ENCODE results near the gene IFNG-AS1.

Gene IFNG-AS1

DNA sequence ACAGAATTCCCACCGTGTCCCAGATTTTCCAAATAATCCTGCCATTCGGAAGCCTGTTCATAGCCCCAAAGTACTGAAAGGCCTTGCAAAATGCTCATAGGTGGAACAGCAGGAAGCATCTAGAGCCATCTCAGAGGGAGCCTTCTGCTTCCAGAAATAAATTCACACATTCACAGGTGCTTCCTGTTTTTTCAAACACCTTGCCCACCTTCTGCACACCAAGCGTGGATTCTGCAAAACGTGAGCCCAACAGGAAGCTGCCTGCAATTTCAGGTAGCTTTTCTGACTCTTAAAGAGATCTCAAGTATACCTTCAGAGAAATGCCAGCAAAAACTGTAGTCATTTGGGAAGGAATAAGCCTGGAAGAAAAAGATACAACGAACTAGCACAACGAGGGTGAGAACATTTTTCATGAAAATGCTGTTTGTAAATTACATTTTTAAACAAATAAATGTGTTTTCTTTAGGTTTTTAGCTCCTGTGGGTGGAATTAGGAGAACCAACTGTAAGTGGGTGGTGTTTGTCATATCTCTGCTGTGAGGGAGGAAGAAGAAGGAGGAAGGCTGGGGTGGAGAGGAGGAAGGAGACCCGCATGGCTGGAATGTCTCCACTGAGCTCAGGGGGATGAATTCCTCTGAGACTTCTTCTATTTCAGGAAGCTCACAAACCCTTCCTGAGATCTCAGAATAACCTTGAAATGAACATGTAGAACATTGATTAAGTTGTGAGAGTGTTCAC is at the start of gene IFNG-AS1:
IFNG-AS1 (plus strand) TSS at position 264 of the 737 bp plus-strand sequence.
- no peak for DNase-seq (ENCODE audit: low read depth)

DNA sequence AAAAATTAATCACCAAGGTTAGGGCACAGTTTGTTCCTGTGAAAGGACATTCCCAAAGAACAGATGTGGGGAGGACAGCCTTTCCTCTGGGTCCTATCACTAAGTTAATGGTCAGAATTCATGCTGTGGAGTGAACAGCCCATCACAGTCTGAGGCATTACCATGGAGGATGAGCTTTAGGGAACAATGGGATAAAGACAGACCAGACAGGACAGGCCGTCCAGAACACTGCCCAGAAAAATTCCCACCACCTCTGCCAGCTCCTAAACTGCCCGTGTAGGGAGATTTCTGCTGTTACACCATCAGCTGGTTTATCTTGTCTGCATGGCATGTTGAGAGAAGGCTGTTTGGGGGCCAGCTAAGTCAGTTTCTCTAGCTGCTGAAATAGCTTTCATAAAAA is 49.6 kb upstream of the IFNG-AS1 start:
- DNase-seq (ENCODE audit: low read depth): no peak

DNA sequence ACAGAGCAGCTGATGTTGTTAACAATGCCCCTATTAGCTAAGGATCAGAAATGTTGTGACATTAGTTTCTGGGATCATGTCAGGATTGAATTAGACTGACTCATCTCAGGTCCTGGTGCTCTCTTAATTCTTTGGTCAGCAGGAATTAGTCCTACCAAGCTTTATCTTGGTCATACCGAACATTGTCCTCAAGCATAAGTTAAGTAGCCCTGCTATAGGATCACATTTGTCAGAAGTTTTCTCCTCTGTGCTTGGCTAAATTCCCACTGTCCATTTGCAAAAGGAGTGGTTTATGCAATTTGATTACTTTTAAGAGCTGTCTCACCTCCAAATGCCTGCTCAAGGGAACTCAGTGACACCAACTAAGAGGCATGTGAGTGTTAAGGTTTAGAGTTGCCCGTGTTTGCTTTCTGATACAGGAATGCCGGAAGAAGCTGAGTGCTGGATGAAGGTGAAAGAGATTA is 48.4 kb upstream of the IFNG-AS1 start:
- no peak for DNase-seq (ENCODE audit: low read depth)

DNA sequence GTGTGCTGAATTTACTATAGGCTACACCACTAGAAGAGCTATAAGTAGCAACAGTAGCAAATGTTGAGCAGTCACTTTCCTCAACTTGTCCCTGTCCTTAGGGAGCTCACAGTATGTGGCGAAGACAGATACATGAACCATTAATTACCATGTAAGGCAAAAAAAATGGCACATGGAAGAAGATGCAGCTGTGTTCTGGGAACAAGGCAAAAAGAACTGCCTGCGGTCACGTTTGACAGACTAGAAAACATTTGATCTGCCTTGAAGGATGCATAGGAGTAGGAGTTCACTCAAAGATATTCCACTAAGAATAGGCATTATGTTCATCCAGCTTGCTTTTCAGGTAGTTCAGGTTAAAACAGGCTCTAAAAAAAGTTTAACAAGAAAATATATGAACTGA is 46.5 kb upstream of the IFNG-AS1 start:
- no peak for DNase-seq (ENCODE audit: low read depth)

DNA sequence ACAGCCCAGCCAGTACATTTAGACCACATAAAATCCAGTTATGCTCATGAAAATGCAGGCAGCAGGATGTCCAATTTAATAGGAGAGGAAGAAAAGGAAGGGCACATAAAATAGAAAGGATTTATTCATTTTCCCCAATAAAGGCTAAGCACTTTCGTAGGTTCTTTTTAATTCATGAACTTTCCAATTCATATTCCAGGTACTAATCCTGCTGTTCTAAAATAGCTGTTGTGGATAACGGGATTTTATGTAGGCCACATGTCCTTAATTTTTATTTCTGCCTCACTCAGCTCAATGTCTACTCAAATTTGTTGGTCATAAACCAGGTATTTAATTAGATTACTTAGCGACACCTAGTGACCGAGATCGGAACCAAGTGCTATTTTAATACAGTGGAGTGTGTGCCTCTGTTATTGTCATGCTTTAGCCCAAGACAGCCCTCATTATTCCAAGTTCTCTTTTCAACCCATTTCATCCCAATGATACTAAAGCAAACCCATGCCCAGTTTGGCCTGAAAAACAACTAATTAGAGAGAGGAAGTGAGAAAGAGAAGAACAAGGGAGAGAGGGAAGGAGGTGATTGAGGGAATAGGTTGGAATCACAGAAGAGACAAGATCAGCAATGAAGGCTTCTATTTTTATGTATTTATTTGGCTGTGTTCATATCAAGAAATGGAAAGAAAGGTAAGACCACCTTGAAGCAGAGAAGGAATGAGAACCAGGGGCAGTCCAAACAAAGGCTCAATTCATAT is 45.9 kb upstream of the IFNG-AS1 start:
- peak; percentile 10 for DNase-seq (ENCODE audit: low read depth)

DNA sequence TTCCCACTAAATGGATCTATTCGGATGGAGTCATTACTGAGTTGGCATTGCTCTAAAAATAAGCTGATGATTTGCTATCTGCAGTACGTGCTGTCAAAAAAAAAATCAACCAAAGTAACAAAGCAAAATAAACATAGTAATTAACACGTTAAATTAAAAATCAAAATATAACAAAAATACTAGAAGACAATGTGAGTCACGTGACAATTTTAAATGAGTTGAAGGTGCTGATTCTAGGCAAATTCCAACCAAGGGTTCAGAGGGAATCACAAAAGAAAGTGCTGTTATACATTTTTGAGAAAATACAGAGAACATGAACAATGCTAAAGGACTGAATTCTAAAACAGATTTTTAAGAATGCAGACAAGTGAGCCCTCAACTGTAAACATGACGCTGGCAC is 45.2 kb upstream of the IFNG-AS1 start:
- DNase-seq (ENCODE audit: low read depth): no peak

DNA sequence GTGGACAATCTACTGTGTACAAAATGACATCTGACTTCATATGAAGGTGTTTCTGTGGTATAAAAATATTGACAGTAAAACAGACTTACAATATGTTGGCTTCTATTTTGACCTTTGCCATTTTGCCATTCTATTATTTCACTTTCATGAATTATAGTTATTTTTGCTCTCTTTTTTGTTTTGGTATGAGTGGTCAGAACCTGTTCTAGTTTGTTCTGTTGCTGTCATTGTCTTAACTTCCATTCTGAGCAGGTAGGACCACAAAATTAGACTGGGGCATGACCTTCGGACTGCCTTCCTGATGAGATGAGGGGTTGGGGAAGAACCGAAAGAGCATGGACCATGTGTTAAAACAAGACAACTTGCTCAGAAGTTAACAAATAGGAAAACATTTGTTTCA is 36.5 kb upstream of the IFNG-AS1 start:
- DNase-seq (ENCODE audit: low read depth): no peak

DNA sequence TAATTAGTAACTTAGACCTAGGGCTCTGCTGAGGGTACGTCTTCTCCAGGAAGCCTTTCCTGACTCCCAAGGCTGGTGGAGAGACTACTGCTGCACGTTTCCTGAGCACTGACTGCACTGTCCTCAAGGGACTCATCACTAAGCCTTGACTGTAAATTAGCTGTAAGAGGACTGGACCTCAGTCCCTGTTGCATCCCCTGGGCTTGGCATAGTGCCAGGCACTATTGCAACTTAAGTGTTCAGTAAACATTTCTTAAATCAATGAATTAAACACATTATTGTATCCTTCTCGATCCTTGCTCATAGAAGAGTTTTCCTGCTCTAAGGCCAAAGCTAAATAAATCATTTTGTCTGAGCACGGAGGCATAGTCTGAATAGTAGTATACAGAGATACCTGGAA is 31.9 kb upstream of the IFNG-AS1 start:
- no peak for DNase-seq (ENCODE audit: low read depth)

DNA sequence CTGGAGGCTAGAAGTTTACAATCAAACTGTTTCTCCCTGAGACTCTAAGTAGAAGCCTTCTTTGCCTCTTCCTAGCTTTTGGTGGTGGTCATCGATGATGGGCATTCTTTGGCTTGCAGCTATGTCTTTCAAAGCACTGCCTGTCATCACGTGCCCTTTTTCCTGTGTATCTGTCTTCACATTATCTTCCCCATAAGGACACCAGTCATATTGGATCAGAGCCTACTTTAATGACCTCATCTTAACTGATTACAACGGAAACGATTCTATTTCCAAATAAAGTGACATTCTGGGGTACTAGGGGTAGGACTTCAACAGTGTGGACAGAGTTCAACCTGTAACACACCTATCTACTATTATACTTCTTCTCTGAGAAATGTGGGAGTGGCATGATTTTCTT is 31.1 kb upstream of the IFNG-AS1 start:
- no peak for DNase-seq (ENCODE audit: low read depth)

DNA sequence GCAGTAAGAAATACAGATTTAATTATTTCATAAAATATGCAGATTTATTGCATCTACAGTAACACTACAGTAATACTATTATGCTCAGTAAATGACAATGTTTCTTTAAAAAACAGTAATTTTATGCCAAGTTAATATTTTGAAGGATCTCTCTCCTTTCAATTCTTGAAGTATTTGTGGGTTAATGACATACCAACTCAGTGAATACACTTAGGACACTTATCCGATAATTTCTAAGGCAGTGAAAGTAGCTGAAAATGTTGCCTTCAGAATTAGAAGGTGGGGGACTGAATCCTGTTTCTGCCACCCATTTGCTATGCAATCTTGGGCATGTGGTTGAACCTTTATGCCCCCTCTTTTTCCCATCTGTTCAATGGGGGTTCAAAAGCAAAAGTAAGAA is 24.8 kb upstream of the IFNG-AS1 start:
- no peak for DNase-seq (ENCODE audit: low read depth)

DNA sequence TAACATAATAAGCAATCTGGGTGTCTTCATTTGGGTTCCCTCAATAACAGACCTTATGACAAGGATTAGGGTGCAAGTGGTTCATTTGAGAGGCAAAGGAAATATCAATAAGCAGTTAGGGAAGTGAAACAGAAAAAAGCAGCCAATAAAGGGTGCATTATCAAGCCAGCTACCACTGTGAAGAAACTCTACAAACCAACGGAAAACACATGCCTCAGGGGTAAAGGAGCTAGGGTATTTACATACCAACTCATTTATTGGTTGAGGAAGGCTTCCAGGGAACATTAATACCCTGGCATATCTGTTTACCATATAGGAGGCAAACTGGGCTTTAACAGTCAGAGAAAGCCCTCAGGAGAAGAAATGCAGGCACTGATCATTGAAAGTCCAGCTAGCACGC is 22.7 kb upstream of the IFNG-AS1 start:
- DNase-seq (ENCODE audit: low read depth): no peak

DNA sequence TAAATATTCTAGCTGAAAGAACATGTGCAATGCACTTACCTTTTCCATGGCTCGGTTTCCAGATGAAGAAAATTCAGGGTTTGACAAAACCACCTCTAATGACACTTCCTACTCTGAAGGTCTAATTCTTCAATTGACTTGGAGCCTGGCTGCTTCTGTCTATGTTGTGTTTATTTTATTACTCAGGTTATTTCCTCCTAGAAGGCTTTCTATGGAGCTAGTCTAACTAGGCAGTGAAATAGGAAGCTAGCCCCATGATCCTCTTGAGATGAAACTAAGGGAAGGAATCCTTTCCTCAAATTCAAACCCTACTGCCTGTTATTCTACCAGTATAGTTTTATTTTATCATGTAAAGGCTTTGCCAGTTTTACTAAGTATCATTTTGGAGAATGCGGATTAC is 20.9 kb upstream of the IFNG-AS1 start:
- DNase-seq (ENCODE audit: low read depth): no peak

DNA sequence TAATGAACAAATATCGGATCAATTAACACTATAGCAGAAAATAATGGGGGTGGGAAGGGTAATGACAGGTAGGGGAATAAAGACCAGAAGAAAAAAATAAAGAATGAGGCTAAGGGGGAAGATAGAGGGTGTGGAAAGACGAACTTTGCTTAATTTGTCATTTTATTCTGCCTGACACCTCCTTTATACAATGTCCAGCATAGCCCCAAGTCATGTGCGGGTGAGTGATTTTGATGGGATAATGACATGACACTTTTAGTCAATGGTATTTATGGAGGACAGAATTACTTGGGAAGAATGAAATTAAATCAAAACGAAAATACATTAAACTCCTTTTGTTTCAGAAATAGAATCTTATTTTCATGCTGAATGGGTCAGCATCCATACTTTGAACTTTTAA is 20.5 kb upstream of the IFNG-AS1 start:
- no peak for DNase-seq (ENCODE audit: low read depth)

DNA sequence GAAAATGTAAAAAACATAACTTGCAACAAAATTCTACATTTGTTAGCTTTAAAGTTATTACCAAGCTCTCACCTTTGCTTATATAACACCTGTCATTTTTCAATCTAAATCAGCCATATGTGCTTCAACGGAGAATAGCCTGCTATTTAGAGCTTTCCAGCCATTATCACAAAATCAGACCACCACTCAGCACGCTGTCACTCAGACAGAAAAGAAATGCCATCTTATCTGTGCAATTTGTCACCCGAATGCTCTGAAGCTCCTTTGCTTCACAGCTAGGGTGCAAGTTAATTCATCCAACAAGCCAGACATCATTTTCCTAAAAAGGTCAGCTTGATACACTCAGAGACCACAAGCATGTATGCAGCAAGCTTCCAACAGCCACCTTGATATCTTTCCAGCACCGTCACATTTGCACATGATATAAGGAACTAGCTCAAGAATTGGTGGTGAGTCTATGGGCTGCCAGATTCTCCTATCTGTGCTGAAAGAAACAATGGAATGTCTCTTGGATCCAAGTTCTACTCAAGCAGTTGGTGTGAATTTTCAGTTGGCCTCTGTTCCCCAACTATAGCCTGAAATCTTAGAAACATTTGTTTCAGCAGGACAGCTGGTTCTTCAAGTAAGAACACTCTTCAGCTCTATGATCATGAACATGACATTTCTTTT is 20.0 kb upstream of the IFNG-AS1 start:
- DNase-seq (ENCODE audit: low read depth): no peak

DNA sequence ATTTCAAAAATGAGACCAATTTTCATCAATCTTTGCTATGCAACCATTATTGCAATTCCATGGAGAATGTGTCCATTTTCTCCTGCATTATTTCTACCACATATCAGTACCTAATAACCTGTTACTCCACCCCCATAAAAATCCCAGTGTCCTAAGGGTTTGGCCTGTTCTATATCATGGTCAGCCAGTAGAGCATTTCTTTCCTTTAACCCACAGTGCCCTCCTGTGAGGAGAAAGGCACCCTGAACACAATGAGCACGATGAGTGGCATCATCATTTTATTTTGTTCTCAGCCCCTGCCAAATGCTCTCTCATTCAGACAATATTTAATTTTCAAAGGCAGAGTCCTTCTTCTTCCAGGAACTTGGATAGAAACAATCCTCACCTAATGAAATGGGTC is 11.6 kb upstream of the IFNG-AS1 start:
- no peak for DNase-seq (ENCODE audit: low read depth)

DNA sequence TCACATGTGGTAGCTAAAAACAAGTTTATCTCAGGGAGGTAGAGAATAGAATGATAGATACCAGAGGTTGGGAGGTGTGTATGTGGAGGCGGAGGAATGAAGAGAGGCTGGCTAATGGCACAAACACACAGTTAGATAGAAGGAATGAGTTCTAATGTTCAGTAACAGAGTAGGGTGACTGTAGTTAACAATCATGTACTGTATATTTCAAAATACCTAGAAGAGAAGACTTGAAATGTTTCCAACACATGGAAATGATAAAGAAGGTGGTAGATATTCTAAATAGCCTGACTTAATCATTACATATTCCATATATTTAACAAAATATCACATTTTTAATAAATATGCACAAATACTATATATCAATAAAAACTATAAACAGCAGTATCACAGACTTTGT is 8.9 kb upstream of the IFNG-AS1 start:
- DNase-seq (ENCODE audit: low read depth): no peak

DNA sequence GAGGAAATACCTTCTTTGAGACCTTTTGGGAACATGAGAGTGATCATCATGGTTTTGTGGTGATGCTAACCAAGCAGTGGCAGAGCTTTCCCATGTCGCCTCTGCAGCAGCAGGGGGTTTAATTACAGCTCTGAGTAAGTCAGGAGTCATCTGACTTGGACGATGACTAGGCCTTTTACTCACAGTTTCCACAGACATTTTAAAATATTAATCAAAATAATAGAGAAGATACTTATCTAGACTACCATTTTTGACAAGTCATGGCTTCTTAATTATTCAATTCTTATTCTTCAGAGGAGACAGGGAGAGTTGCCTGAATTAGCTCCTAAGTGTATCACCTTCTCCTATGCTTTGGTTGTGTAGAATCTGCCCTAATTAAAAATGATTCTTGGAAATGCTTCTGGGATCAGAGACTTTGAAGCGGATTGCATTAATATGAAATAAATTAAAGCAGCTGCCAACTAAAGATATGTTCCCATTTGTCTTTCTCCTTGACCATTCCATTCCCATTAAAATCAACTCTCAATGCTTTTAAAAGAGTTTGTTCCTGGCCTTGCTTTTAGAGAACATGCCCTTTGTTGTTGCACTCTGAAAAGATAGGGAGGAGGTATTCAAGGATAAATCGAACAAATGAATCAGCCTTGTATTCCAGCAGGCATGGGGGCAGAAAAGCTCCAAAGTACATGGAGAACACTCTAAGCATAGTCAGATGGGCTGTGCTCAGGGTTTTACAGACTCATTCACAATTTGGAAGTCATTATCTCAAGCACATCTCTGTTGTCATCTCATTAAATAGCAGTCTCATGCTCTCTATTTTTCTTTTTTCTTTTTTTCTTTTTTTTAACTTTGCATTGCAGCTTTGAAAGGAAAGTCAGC is 7.7 kb upstream of the IFNG-AS1 start:
- DNase-seq (ENCODE audit: low read depth): no peak

DNA sequence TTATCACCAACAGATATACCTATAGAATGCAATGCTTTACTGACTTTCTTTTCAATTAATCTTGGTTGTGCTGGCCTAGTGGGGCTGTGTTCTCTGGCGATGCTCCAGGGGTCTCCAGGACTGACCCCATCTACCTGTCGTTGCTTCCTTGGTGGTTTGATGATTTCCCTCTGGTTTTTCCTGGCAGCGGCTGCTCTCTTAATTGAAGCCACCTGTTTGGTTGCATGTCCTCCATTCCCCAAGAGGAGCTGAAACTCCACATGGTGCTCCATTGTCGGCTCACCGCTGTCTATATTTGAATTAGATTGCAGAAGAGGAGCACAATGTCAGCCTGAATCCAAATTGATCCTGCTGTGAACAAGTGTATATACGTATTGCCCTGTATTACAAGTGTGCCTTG is 7.1 kb upstream of the IFNG-AS1 start:
- no peak for DNase-seq (ENCODE audit: low read depth)

DNA sequence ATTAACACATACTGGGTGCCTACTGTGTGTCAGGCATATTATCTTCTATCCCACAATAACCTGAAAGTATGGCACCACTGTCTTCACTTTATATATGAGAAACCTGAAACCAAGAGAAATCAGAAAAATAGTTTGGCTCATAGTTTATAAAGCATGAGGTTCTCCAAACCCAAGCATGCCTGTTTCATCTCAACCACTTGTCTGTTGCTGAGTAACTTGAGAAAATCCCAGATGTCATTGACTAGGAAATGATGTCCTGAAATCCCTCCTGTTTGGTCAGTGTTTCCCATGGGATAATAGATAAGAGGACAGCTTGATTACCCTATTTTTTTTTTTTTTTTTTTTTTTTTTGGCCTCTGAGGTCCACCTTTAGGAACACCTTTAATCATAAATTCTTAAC is 2.6 kb upstream of the IFNG-AS1 start:
- DNase-seq (ENCODE audit: low read depth): no peak

DNA sequence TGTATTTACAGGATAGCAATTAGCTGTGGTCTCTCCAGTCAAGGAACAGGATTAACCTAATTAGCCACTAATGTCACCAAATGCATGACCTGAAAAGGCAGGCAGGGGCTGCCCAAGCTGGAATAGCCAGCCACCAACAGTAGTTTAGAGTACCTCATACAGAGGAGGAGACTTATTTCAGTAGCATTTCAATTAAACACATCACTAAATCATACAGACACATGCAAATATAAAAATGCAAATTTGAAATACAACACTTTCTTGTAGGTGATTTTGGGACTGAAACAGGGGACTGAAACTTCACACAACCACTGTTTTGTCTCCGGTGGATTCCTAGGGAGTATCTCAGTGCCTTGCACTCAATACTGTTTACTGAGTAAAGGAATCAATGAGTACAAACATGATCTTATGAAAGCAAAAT is 636 bp upstream of the IFNG-AS1 start:
- no peak for DNase-seq (ENCODE audit: low read depth)

DNA sequence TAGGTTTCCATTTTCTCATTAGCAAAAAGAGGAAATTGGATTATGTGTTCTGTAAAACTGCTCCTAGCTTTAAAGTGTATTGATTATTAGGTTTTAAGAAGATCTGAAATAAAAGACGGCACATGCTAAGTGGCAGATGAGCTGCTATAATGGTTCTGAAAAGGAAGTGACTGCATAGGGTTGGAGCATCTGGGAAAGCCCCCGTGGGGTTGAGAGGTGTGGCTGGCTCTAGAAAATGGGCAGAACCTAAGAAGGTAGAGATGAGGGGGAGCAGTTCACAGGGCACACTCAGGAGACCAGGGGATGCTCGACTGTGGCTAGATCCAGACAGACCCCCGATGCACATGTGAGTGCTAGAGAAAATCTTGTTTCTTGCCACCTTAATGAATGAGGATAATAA is 1.9 kb downstream of the IFNG-AS1 start:
- peak; percentile 16 for DNase-seq (ENCODE audit: low read depth)

DNA sequence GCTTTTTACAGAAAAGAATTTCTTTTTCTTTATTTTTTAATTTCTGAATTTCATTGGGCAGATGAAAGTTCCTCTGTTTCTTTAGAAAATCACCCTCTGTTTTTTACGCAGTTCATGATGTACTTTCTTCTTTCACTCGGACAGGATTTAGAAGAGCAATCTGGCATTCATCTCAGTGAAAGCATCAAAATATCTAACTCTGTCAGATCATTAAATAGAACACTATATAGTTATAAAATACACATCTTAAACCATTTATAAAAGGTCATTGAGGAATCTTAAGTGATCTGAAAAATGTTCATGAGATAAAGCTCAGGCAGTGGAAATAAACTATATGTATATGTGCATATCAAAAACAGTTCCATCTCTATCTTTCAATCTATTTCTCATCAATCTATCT is 3.9 kb downstream of the IFNG-AS1 start:
- no peak for DNase-seq (ENCODE audit: low read depth)
